Measurements from ENCODE around the gene ARHGEF19.

DNA sequence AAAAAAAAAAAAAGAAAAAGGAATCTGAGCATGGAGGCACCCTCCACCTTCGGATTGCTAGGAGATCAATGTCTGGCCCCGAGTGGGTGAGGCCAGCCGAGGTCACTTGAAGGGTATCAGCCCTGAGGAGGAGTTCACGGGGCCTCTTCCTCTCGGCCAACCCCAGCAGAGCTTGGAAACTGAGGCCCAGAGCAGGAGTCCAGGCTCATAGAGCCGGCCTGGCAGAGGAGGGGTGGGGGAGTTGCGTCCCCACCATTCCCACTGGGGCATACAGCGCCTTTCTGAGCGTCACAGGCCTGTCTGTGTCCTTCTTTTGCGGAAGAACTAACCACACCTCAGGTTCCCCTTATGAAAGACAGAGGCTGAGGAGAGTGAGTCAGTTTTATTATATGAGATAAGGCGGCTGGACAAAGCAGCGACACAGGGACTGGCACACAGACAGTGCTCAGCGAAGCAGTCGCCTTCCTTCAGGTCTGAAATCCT lies 39.4 kb downstream of the ARHGEF19 start:
- TF ChIP-seq GATA3 (IDR thresholded peaks at IDR 0.05; ENCODE audit: low read depth, low read length) (no peak), GATA2 (IDR thresholded peaks at IDR 0.05; ENCODE audit: low read depth, low read length) (no peak)

Data from SH-SY5Y (cell line).